HUES48 (cell line): ENCODE data around the gene CNTN5.

Experiments used
- H3K27ac ChIP-seq: one replicate; pipeline ENCODE4 v1.7.0; 2013; ENCODE audit warnings: low read depth, low read length, inconsistent platforms
- H3K27me3 ChIP-seq: 2 replicates; pipeline ENCODE4 v1.6.1; 2013; ENCODE audit warnings: mild to moderate bottlenecking, low read length; ENCODE audit not compliant: control insufficient read depth, insufficient read depth
- H3K36me3 ChIP-seq: 2 replicates; pipeline ENCODE4 v1.6.1; 2013; ENCODE audit warnings: low read length; ENCODE audit not compliant: control insufficient read depth, insufficient read depth
- H3K4me1 ChIP-seq: 2 replicates; pipeline ENCODE4 v1.6.1; 2013; ENCODE audit warnings: mild to moderate bottlenecking, low read length; ENCODE audit not compliant: control insufficient read depth, insufficient read depth
- H3K4me3 ChIP-seq: 2 replicates; pipeline ENCODE4 v1.5.1; 2013; ENCODE audit warnings: mild to moderate bottlenecking, low read depth, low read length
- H3K9ac ChIP-seq: 2 replicates; pipeline ENCODE4 v1.6.1; 2013; ENCODE audit warnings: mild to moderate bottlenecking, low read depth, low read length, moderate library complexity
- H3K9me3 ChIP-seq: 2 replicates; pipeline ENCODE4 v1.6.1; 2013; ENCODE audit warnings: low read length; ENCODE audit not compliant: control insufficient read depth, insufficient read depth

The CNTN5 gene

DNA sequence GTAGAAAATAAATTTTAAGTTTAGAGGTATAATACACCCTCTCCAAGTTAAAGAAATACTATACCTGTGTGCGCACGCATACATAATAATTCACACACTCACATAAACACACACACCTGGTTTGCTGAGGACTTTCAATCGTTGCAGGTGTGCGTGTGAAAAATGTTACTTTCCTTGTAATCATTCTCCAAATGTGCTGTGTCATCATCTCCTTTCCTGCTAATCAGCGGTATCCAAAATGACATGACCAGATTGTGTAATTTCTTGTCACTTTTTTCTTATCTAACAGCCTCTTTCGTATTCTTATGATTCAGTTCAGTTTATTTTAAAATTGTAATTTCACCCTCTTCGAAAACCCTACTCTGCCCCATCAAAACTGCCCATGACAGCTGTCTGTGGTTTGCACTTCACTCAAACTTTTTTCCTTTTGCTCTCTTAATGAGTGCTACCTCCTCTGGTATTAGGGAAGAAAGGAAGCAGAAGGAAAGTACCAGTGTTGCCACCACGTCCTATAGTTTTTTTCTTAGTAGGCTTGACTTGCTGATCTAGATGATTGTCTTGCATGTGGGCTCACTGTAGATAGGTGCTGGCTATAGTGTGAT lies 651.2 kb downstream of the CNTN5 start:
- no peaks in the 10 kb centered on the region for H3K27me3 ChIP-seq
- H3K4me3 ChIP-seq, result no peak overlapping the region
- no peaks in the 10 kb centered on the region for H3K36me3 ChIP-seq
- no peaks in the 10 kb centered on the region for H3K4me1 ChIP-seq
- no peak overlapping the region for H3K27ac ChIP-seq
- no peaks in the 10 kb centered on the region for H3K9me3 ChIP-seq
- no peak overlapping the region for H3K9ac ChIP-seq

DNA sequence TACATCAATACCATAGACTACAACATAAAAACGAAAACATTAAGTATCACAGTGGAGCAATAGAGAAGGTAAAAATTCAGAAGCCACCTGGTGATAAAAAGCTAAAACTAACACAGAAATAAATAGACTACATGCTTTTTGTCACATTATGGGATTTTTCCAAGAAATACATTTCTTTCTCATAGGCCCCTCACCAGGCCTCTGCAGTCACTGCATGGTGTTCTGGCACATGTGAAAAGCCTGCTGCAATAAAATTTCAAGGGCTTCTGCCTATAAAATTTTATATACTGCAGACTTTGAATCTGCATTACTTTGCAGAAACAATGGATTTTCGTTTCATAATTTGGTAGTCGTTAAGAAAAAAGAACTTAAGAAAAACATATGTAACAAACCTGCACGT lies 655.5 kb downstream of the CNTN5 start:
- Histone ChIP-seq H3K27me3 (no peaks in the 10 kb centered on the region), H3K27ac (no peak overlapping the region), H3K36me3 (no peaks in the 10 kb centered on the region), H3K4me3 (no peak overlapping the region), H3K9ac (no peak overlapping the region), H3K4me1 (no peaks in the 10 kb centered on the region), H3K9me3 (no peaks in the 10 kb centered on the region)

DNA sequence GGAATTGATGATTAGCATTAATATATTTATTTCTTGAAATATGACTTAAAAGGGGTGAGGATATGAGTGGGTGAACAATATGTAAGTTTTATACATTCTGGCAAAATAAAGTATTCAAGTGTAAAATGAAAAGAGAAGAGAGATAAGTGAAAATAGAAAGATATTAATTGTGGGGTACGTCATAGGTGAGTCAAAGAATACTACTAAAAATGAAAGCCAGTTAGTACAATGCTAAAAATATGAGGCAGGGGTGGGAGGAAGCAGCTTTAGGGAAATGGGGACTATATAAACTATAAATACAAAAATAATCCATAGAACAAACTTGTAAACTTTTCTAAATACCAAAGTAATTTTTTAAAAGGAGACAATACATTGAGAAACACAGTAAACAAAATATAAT lies 661.4 kb downstream of the CNTN5 start:
- Histone ChIP-seq H3K4me1 (no peaks in the 10 kb centered on the region), H3K27me3 (no peaks in the 10 kb centered on the region), H3K27ac (no peak overlapping the region), H3K36me3 (no peaks in the 10 kb centered on the region), H3K4me3 (no peak overlapping the region), H3K9me3 (no peaks in the 10 kb centered on the region), H3K9ac (no peak overlapping the region)

DNA sequence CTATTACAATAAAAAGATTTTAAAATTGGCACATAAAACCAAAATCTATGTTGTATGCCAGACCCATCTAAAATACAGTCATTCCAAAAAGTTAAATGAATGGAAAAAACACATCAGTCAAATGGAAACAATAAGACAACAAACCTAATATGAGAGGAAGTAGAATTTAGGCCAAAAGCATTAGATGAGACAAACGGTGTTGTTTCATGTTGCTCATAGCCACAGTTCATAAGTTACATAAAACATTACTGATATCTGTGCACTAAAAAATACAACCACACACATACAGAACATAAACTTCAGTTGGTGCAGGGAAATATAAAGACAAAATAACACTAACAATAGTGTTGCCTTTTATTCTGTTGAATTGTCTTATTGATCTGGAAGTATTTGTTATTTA lies 661.9 kb downstream of the CNTN5 start:
- Histone ChIP-seq H3K4me1 (no peaks in the 10 kb centered on the region), H3K9me3 (no peaks in the 10 kb centered on the region), H3K27me3 (no peaks in the 10 kb centered on the region), H3K4me3 (no peak overlapping the region), H3K36me3 (no peaks in the 10 kb centered on the region), H3K27ac (no peak overlapping the region), H3K9ac (no peak overlapping the region)

DNA sequence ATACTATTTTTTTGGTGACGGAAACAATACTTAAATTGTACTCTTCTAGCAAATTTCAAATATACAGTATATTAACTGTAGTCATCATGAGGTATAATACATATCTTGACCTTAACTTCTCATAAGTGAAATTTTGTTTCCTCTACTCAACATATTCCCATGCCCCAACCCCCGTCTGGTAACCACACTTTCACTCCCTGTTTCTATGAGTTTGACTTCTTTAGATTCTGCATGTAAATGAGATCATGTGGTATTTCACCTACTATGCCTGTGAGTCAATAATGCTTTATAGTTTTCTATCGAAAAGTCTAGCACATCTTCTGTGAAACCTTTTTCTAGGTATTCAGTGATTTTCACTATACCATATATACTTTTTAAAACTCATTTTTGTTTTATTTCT lies 663.2 kb downstream of the CNTN5 start:
- Histone ChIP-seq H3K9ac (no peak overlapping the region), H3K4me3 (no peak overlapping the region), H3K36me3 (no peaks in the 10 kb centered on the region), H3K27ac (no peak overlapping the region), H3K9me3 (no peaks in the 10 kb centered on the region), H3K27me3 (no peaks in the 10 kb centered on the region), H3K4me1 (no peaks in the 10 kb centered on the region)

DNA sequence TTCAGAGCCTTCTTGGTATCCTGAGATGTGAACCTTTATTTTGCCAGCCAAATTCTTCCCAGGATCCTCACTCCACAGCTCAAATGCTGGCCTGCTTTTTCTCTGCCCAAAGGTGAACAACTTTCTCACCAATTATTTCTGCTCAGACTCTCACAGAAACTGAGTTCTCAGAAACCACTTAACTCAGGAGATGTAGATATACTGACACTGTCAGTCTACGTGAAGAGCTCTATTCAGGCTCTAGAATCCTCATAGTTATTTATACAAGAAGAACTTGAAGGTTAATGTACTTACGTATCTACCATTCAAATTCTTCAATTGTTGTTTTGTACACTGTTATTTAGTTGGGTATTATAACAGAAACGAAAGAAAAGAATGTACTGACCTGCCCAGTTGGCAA lies 666.1 kb downstream of the CNTN5 start:
- Histone ChIP-seq H3K9me3 (no peaks in the 10 kb centered on the region), H3K4me3 (no peak overlapping the region), H3K27ac (no peak overlapping the region), H3K27me3 (no peaks in the 10 kb centered on the region), H3K36me3 (no peaks in the 10 kb centered on the region), H3K9ac (no peak overlapping the region), H3K4me1 (no peaks in the 10 kb centered on the region)

DNA sequence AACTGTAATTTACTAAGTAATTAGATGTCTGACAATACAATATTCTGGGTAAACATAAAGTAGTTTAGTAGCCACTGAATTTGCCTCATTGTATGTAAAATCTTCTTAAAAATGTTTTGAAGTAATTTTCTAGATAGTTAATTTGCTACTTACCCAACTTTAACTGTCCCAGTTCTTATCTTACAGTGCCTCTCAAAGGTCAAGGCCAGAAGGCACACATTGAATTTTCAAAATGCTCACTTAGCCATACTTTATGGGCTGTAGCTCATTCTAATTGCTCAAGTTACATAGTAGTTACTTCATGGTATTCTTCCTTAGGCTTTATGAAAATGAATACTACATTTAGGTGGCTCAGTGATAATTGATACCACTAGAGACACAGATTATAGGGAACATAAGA lies 666.6 kb downstream of the CNTN5 start:
- Histone ChIP-seq H3K36me3 (no peaks in the 10 kb centered on the region), H3K27ac (no peak overlapping the region), H3K9ac (no peak overlapping the region), H3K27me3 (no peaks in the 10 kb centered on the region), H3K4me3 (no peak overlapping the region), H3K4me1 (no peaks in the 10 kb centered on the region), H3K9me3 (no peaks in the 10 kb centered on the region)

DNA sequence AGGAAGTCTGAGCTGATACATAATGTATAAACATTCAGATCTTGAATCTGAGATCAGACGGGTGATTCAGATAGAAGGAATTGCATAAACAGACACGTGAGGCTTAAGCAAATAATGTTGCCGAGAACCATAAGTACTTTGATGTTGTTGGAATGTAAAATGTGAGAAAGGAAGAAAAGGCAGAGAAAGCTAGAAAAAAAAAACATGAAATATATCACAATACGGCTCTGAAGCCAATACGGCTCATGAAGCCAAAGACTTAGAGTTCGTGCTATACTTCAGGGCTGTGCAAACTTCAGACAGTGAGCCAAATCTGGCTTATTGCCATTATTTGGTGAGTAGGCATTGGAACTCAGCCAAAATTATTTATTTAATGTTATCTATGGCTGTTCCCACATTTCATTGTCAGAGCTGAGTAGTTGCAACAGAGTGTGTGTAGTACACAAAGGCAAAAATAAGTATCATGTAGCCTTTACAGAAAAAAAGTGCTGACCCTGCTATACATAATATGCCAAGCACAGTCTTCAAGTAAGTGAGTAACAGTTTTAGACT lies 673.3 kb downstream of the CNTN5 start:
- Histone ChIP-seq H3K27ac (no peak overlapping the region), H3K36me3 (no peaks in the 10 kb centered on the region), H3K4me1 (no peaks in the 10 kb centered on the region), H3K9ac (no peak overlapping the region), H3K9me3 (no peaks in the 10 kb centered on the region), H3K4me3 (no peak overlapping the region), H3K27me3 (no peaks in the 10 kb centered on the region)

DNA sequence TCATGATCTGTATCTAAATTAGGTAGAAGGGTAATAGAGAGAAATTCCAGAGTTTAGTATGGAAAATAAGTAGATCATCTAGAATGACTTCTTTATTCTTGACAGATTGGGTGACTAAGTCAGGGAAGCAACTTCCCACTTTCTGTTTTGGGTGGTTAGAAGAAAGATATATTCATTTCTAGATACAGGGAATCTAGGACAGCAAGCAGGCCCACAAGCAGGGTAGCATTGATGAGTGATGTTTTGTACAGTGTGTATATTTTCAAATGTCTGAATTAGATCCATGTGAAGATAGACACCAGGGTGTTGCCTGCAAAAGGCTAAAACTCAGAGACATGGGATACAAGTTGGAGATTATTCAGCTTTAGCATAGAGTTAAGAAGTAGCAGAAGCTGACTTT lies 674.4 kb downstream of the CNTN5 start:
- Histone ChIP-seq H3K4me3 (no peak overlapping the region), H3K4me1 (no peaks in the 10 kb centered on the region), H3K9me3 (no peaks in the 10 kb centered on the region), H3K9ac (no peak overlapping the region), H3K27ac (no peak overlapping the region), H3K36me3 (no peaks in the 10 kb centered on the region), H3K27me3 (no peaks in the 10 kb centered on the region)

DNA sequence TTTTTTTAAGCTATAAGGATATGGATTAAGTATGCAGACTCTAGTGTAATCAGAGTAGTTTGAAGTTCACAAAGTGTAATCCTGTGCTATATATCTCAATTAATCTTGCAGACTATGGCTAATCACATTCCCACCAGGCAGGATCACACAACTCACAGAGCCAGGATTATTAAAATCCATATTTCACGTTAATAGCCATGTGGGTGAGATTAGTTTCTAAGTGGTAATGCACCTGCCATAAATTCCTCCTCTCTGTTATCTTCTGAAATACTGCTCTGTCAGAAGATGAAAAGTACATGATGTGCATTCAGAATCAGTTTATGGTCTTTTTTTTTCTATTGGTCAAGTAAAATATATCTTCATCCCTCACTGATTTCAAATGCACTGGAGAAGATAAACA lies 686.1 kb downstream of the CNTN5 start:
- no peaks in the 10 kb centered on the region for H3K9me3 ChIP-seq
- H3K9ac ChIP-seq, result no peak overlapping the region
- no peaks in the 10 kb centered on the region for H3K27me3 ChIP-seq
- H3K4me1 ChIP-seq, result peaks cover 12% of the 10 kb centered on the region; the same call in 1 of the 2 replicates
- H3K27ac ChIP-seq, result no peak overlapping the region
- no peak overlapping the region for H3K4me3 ChIP-seq
- H3K36me3 ChIP-seq, result no peaks in the 10 kb centered on the region

DNA sequence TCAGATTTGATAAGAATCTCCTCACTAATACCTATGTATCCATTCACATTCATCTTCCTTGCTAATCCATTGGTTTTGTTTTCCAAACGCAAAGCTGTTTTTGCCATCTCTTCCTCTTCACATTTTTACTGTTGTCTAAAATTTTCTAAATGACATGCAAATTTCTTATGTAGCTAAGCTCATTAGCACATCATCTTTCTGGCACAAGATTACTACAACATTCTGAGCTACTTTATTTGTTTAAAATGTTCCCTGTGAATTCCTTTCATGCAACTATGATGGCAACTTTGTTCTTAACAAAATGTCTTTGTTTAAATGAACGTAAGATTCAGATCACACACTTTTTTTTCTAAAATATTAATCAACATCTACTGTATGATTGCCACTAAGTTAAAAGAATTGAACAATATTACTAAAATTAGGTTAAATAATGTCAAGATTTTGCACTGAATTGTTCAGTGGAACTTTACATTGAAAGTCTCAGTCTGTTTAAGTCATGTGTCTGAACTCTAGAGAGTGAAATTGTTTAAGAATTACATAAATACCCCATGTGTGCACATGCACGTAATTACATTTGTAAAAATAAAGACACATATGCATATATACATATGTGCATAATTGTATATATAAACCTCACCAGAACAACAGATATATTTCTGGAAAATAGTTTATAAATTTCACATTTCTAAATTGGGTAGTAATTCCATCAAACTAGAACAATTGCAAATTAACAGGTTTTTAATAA lies 688.4 kb downstream of the CNTN5 start:
- H3K9me3 ChIP-seq, result no peaks in the 10 kb centered on the region
- H3K27me3 ChIP-seq, result no peaks in the 10 kb centered on the region
- H3K4me3 ChIP-seq, result no peak overlapping the region
- H3K27ac ChIP-seq, result no peak overlapping the region
- H3K36me3 ChIP-seq, result no peaks in the 10 kb centered on the region
- no peak overlapping the region for H3K9ac ChIP-seq
- H3K4me1 ChIP-seq, result peaks cover 12% of the 10 kb centered on the region; the same call in 1 of the 2 replicates
